ENCODE data around the gene ID2. TPM values are rescaled to one million over a fixed set of nuclear protein-coding genes. Genes with fewer than 3 reads are reported as not detected.

Gene ID2
- polyA plus RNA-seq, 1 donor from 2014 or later, result 71.6 TPM

DNA sequence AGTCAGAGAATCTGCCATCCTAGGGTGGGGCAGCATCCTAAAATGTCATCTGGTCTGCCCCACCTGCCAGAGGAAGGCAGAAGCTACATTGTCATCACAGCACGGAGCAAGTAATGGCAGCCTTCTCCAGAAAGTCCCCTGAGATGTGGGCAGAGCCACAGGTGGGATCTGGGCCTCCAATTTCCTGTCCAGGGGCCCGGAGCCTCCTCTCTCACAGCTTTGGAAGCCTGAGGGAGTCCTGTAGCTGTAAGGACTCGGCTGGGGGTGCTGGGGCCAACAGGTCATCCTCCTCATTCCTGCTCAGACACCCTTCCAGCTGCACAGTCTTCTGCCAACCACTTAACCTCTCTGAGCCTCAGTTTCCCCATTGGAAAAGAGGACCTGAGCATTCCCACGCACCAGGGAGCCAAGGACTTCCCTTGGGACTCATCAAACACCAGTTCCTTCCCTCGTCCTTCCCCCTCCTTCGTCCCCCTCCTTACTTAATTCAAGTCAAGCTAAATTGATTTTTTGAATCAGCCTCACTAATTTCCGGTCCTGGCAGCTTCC, 48.6 kb upstream of the ID2 start:
- no peaks in the 10 kb centered on the region for H3K36me3 ChIP-seq (ENCODE audit: insufficient read depth, low read length)
- no peak for TF ChIP-seq RAD21 (conservative IDR thresholded peaks at IDR 0.05)
- TF ChIP-seq, protein P1, sequence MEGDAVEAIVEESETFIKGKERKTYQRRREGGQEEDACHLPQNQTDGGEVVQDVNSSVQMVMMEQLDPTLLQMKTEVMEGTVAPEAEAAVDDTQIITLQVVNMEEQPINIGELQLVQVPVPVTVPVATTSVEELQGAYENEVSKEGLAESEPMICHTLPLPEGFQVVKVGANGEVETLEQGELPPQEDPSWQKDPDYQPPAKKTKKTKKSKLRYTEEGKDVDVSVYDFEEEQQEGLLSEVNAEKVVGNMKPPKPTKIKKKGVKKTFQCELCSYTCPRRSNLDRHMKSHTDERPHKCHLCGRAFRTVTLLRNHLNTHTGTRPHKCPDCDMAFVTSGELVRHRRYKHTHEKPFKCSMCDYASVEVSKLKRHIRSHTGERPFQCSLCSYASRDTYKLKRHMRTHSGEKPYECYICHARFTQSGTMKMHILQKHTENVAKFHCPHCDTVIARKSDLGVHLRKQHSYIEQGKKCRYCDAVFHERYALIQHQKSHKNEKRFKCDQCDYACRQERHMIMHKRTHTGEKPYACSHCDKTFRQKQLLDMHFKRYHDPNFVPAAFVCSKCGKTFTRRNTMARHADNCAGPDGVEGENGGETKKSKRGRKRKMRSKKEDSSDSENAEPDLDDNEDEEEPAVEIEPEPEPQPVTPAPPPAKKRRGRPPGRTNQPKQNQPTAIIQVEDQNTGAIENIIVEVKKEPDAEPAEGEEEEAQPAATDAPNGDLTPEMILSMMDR (IDR thresholded peaks at IDR 0.05; ENCODE audit: poor library complexity, severe bottlenecking), result no peak
- no peak for TF ChIP-seq SMC3 (conservative IDR thresholded peaks at IDR 0.05; ENCODE audit: poor library complexity)
- TF ChIP-seq TAF1 (IDR thresholded peaks at IDR 0.05; ENCODE audit: low read depth), result no peak
- TF ChIP-seq MXI1 (conservative IDR thresholded peaks at IDR 0.05; ENCODE audit: poor library complexity, severe bottlenecking), result no peak
- no peak for TF ChIP-seq EP300 (conservative IDR thresholded peaks at IDR 0.05; ENCODE audit: poor library complexity, severe bottlenecking)
- no peak for TF ChIP-seq POLR2AphosphoS5 (IDR thresholded peaks at IDR 0.05)
- no peak for TF ChIP-seq EZH2 (IDR thresholded peaks at IDR 0.05; ENCODE audit: borderline replicate concordance, insufficient read depth, low read length, poor library complexity, severe bottlenecking)
- TF ChIP-seq, protein P2, sequence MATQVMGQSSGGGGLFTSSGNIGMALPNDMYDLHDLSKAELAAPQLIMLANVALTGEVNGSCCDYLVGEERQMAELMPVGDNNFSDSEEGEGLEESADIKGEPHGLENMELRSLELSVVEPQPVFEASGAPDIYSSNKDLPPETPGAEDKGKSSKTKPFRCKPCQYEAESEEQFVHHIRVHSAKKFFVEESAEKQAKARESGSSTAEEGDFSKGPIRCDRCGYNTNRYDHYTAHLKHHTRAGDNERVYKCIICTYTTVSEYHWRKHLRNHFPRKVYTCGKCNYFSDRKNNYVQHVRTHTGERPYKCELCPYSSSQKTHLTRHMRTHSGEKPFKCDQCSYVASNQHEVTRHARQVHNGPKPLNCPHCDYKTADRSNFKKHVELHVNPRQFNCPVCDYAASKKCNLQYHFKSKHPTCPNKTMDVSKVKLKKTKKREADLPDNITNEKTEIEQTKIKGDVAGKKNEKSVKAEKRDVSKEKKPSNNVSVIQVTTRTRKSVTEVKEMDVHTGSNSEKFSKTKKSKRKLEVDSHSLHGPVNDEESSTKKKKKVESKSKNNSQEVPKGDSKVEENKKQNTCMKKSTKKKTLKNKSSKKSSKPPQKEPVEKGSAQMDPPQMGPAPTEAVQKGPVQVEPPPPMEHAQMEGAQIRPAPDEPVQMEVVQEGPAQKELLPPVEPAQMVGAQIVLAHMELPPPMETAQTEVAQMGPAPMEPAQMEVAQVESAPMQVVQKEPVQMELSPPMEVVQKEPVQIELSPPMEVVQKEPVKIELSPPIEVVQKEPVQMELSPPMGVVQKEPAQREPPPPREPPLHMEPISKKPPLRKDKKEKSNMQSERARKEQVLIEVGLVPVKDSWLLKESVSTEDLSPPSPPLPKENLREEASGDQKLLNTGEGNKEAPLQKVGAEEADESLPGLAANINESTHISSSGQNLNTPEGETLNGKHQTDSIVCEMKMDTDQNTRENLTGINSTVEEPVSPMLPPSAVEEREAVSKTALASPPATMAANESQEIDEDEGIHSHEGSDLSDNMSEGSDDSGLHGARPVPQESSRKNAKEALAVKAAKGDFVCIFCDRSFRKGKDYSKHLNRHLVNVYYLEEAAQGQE (IDR thresholded peaks at IDR 0.05; ENCODE audit: borderline replicate concordance), result no peak
- H4K20me1 ChIP-seq (ENCODE audit: insufficient read depth), result no peaks in the 10 kb centered on the region
- H2AFZ ChIP-seq (ENCODE audit: low read depth, low read length), result no peak overlapping the region
- H3K4me2 ChIP-seq (ENCODE audit: low read length), result no peak overlapping the region
- H3F3A ChIP-seq (ENCODE audit: insufficient read depth, low read length, poor library complexity, severe bottlenecking), result peaks cover 3% of the 10 kb centered on the region
- H3K9ac ChIP-seq (ENCODE audit: low read length), result no peak overlapping the region
- no peaks in the 10 kb centered on the region for H3K9me3 ChIP-seq (ENCODE audit: low read length)
- no peaks in the 10 kb centered on the region for H3K79me2 ChIP-seq (replicated peaks; ENCODE audit: insufficient read depth, low read length)
- no peak overlapping the region for H3K27ac ChIP-seq (ENCODE audit: low read length)
- H3K4me3 ChIP-seq (ENCODE audit: low read length), result no peak overlapping the region
- H3K27me3 ChIP-seq (ENCODE audit: insufficient read depth, low read depth, low read length), result peaks cover 5% of the 10 kb centered on the region
- H3K9me2 ChIP-seq (ENCODE audit: insufficient read depth, low read length), result no peaks in the 10 kb centered on the region

DNA sequence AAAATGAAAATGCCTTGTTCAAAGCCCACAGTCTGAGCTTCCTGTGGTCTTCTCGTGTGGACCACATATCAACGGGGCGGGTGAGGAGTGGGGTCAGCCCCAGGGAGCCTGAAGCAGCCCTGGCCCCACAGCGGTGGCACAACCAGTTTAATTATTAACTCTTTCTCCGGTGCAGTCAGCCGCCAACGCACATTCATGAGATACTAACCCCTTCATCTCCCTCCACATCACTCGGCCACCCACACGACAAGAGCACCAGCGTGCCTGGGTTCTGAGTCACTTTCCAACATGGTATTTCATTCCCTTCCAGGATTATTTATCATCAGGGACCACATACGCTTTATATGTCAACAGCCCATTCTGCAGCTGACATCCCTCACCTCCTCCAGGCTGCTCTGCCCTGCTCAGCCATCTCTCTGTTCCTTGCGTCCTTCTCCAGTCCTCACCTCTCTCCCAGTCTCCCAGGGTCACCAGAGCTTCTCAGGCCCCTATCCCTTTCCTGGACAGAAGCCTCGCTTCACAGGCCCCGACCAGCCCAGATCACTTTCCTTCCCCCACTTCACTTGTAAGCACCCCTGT, 48.0 kb upstream of the ID2 start:
- Histone ChIP-seq H2AFZ (ENCODE audit: low read depth, low read length) (no peak overlapping the region), H3K4me2 (ENCODE audit: low read length) (no peak overlapping the region), H3K79me2 (replicated peaks; ENCODE audit: insufficient read depth, low read length) (no peaks in the 10 kb centered on the region), H3K9me2 (ENCODE audit: insufficient read depth, low read length) (no peaks in the 10 kb centered on the region), H4K20me1 (ENCODE audit: insufficient read depth) (no peaks in the 10 kb centered on the region), H3K9me3 (ENCODE audit: low read length) (no peaks in the 10 kb centered on the region), H3K9ac (ENCODE audit: low read length) (no peak overlapping the region), H3K27me3 (ENCODE audit: insufficient read depth, low read depth, low read length) (peaks cover 5% of the 10 kb centered on the region), H3K27ac (ENCODE audit: low read length) (no peak overlapping the region), H3F3A (ENCODE audit: insufficient read depth, low read length, poor library complexity, severe bottlenecking) (peaks cover 5% of the 10 kb centered on the region), H3K4me3 (ENCODE audit: low read length) (no peak overlapping the region), H3K36me3 (ENCODE audit: insufficient read depth, low read length) (no peaks in the 10 kb centered on the region)
- no peak for TF ChIP-seq RAD21 (conservative IDR thresholded peaks at IDR 0.05)
- TF ChIP-seq, protein P2 (IDR thresholded peaks at IDR 0.05; ENCODE audit: borderline replicate concordance), result no peak
- no peak for TF ChIP-seq MXI1 (conservative IDR thresholded peaks at IDR 0.05; ENCODE audit: poor library complexity, severe bottlenecking)
- TF ChIP-seq EZH2 (IDR thresholded peaks at IDR 0.05; ENCODE audit: borderline replicate concordance, insufficient read depth, low read length, poor library complexity, severe bottlenecking), result no peak
- no peak for TF ChIP-seq TAF1 (IDR thresholded peaks at IDR 0.05; ENCODE audit: low read depth)
- TF ChIP-seq, protein P1 (IDR thresholded peaks at IDR 0.05; ENCODE audit: poor library complexity, severe bottlenecking), result no peak

Measured in neural cell (in vitro differentiated cells).